Activated T-helper 17 cell treated with anti-CD3 and anti-CD28 coated beads, Interleukin-2, amount 50 U/mL, for 72 hours (primary cell): ENCODE data around the gene NALCN. TPM values are rescaled to one million over a fixed set of nuclear protein-coding genes. Genes with fewer than 3 reads are reported as not detected.

Source experiments
- ATAC-seq: fragments of 150-1000 bp; cut with Tn5 transposase; replicated peaks from 2 replicates; pipeline ENCODE4 v1.10.0; 2021; ENCODE audit warnings: mild to moderate bottlenecking, moderate library complexity
- H3K27ac Mint-ChIP-seq: one replicate; pipeline ENCODE4 v1.8.0; 2022; ENCODE audit warnings: mixed read lengths
- H3K27me3 Mint-ChIP-seq: one replicate; pipeline ENCODE4 v1.8.0; 2022; ENCODE audit warnings: mixed read lengths
- H3K36me3 Mint-ChIP-seq: one replicate; pipeline ENCODE4 v1.8.0; 2022; ENCODE audit warnings: low read depth, mild to moderate bottlenecking, mixed read lengths
- H3K4me1 Mint-ChIP-seq: one replicate; pipeline ENCODE4 v1.8.0; 2022; ENCODE audit warnings: mixed read lengths
- H3K4me3 Mint-ChIP-seq: one replicate; pipeline ENCODE4 v1.8.0; 2022; ENCODE audit warnings: mild to moderate bottlenecking, mixed read lengths
- H3K9me3 Mint-ChIP-seq: one replicate; pipeline ENCODE4 v1.8.0; 2022; ENCODE audit warnings: mixed read lengths
- total RNA-seq, 2 donors: library from RNA; stranded (reverse); gene quantifications; one replicate each; pipeline ENCODE4 v1.2.3, GENCODE V29; 2022

The NALCN gene
- total RNA-seq, 2 donors from 2014 or later = not detected

DNA sequence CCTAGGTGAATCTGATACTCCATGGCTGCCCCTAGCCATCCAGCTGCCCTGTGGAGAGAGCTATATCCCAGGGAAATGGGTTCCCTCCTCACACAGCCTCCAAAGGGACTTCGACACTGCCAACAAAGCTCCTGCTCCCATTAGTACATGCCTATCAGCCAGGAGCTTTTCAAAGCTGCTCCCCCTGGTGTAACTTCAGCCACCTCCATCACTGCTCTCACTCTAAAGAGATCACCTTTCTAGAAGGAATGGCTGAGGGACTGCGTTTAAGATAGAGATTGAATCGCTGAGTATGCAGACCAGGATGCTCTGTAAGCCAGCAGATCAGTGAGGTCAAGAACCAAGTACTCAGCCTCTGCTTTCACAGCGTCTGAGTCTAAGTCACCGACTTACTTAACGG, 213.7 kb downstream of the NALCN start:
- no peak for ATAC-seq
- Mint-ChIP-seq H3K27ac (no peak overlapping the region), H3K36me3 (no peaks in the 10 kb centered on the region), H3K9me3 (no peaks in the 10 kb centered on the region), H3K4me3 (no peak overlapping the region), H3K4me1 (no peaks in the 10 kb centered on the region), H3K27me3 (peaks cover 4% of the 10 kb centered on the region)

DNA sequence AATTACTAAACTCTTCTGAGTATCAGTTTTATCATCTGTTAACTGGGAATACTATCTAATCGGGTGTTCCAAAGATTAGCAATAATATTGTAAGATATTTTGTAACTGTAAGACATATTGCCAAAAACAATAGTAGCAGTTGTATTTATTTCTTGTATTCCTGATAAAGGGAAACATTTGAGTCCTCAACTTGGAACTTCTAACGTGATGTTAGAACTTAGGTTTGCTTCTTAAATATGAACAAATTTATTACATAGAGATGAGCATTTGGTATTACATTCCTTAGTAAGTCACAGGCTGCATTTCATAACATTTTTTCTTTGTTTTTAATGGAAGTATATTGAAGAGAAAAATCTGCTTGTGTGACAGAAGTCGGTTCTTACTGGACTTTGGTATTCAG, 225.3 kb downstream of the NALCN start:
- no peak for ATAC-seq

DNA sequence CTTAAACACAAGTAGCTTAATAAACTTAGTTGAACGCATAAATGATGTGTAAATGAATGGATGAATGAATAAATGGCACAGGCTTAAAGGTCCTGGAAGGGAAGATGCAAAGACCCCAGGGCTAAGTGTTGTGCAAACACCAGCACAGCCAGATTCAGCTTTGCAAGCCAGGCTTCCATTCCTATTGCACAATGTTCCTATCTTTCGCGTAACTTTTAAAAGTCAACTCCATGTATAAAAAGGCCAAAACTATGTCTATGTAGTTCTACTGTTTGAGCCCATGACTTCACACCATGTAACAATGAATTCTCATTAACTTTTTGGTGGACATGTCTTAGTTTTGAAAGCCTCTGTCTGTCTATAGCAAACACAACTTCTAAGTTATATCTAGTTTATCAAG, 226.0 kb downstream of the NALCN start:
- no peaks in the 10 kb centered on the region for H3K27me3 Mint-ChIP-seq
- no peaks in the 10 kb centered on the region for H3K9me3 Mint-ChIP-seq
- no peak for ATAC-seq
- H3K4me3 Mint-ChIP-seq = no peak overlapping the region
- H3K36me3 Mint-ChIP-seq = no peaks in the 10 kb centered on the region
- H3K27ac Mint-ChIP-seq = no peak overlapping the region
- H3K4me1 Mint-ChIP-seq = no peaks in the 10 kb centered on the region

More for the DNA sequence above, 225.3 kb downstream of the NALCN start:
- no peak overlapping the region for H3K4me3 Mint-ChIP-seq
- H3K27me3 Mint-ChIP-seq = no peaks in the 10 kb centered on the region
- H3K4me1 Mint-ChIP-seq = no peaks in the 10 kb centered on the region
- no peak overlapping the region for H3K27ac Mint-ChIP-seq
- no peaks in the 10 kb centered on the region for H3K36me3 Mint-ChIP-seq
- no peaks in the 10 kb centered on the region for H3K9me3 Mint-ChIP-seq

DNA sequence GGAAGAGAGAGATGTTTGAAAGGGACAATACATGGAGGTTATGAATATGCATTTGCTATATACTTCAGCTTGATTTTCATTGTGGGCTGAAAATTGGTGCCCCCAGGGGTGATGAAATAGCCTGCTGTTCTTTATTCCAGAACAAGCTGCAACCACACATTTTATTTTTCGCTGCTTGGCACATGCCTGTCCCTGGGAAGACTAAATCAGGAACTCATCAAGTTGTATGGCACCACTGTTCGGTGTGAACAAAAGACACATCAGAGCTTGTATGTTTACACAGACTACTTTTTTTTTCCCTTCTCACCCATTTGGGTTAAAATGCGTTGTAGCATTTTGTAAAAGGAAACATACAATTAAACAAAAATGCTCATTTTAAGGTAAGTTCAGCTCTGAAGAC, 230.7 kb downstream of the NALCN start:
- no peaks in the 10 kb centered on the region for H3K36me3 Mint-ChIP-seq
- no peak overlapping the region for H3K4me3 Mint-ChIP-seq
- H3K27me3 Mint-ChIP-seq = no peaks in the 10 kb centered on the region
- H3K9me3 Mint-ChIP-seq = no peaks in the 10 kb centered on the region
- no peak overlapping the region for H3K27ac Mint-ChIP-seq
- no peak for ATAC-seq
- H3K4me1 Mint-ChIP-seq = no peaks in the 10 kb centered on the region

DNA sequence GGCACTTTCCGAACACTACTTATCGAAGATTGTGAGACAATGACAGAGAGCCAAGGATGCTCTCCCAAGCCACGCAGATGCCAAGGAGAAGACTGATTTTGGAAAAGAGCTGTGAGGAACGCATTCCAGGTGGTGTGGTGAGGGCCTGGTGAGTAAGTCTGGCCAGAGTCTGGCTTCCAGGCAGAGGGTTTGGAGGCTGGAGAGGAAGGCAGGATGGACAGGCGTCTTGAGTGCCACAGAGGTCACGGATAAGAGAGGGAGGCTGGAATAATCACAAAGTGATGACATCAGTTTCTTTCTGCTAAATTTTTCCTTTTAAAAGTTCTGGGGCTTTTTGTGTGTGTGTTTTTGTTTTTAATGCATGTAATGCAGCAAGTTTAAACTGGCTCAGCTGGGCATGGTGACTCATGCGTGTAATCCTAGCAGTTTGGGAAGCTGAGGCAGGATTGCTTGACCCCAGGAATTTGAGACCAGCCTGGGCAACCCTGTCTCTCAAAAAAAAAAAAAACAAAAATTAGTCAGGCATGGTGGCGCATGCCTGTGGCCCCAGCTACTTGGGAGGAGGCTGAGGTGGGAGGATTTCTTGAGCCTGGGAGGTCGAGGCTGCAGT, 235.1 kb downstream of the NALCN start:
- H3K36me3 Mint-ChIP-seq = no peaks in the 10 kb centered on the region
- ATAC-seq = no peak
- no peaks in the 10 kb centered on the region for H3K9me3 Mint-ChIP-seq
- no peaks in the 10 kb centered on the region for H3K27me3 Mint-ChIP-seq
- H3K27ac Mint-ChIP-seq = no peak overlapping the region
- H3K4me3 Mint-ChIP-seq = no peak overlapping the region
- H3K4me1 Mint-ChIP-seq = no peaks in the 10 kb centered on the region

DNA sequence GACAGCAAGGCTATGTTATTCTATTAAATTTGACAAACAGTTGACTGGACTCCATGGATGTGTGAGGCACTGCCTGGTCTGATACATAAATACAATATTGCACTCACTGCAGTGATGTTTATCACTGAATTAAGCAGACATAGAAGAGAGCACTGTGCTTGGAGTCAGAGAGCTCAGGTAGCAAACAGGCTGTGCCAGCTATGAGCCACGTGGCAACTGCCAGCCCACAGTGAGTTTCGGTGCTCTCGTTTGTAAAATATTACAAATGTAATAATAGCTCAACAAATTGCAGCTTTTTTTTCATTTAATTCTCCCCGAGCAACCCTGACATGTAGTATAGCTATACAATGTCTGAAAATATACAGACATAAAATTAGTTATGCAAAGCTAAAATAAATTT, 237.3 kb downstream of the NALCN start:
- Mint-ChIP-seq H3K9me3 (no peaks in the 10 kb centered on the region), H3K36me3 (no peaks in the 10 kb centered on the region), H3K27ac (no peak overlapping the region), H3K4me1 (no peaks in the 10 kb centered on the region), H3K4me3 (no peak overlapping the region), H3K27me3 (no peaks in the 10 kb centered on the region)
- ATAC-seq = no peak

DNA sequence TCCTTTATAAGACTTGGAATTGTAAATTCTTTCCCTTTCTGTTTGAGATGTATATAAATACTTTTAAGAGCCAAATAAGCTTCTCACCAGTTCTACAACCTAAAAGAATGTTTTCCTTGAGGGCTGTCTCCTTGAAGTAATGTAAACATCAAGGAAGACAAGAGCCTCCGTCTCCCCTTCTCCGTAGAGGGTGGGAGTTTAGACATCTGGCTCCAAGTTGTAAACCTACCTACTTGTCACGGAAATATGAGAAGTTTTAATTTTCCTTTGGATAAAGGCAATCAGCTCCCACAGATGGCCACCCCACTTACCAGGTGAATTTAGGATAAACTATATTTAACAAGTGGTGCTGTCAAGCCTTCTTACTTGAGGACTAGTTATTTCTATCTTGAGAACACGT, 237.9 kb downstream of the NALCN start:
- H3K4me3 Mint-ChIP-seq = no peak overlapping the region
- no peak for ATAC-seq
- H3K4me1 Mint-ChIP-seq = no peaks in the 10 kb centered on the region
- no peaks in the 10 kb centered on the region for H3K27me3 Mint-ChIP-seq
- H3K9me3 Mint-ChIP-seq = no peaks in the 10 kb centered on the region
- no peaks in the 10 kb centered on the region for H3K36me3 Mint-ChIP-seq
- no peak overlapping the region for H3K27ac Mint-ChIP-seq

DNA sequence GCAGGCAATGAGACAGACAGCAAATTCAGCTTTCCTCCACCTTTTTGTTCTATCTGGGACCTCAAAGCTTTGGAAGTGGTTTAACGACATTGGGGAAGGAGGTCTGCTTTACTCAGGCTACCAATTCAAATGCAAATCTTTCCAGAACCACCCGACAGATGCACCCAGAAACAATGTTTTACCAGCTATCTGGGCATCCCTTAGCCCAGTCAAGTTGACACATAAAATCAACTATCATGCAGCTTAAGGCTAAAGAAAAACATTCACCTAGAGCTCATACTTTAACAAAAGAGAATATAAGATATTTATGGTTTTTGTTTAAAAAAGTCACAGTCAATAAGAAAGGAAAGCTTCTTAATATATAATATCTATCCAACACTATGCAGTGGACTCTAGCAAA, 246.0 kb downstream of the NALCN start:
- Mint-ChIP-seq H3K4me1 (no peaks in the 10 kb centered on the region), H3K27me3 (peaks cover 10% of the 10 kb centered on the region), H3K27ac (no peak overlapping the region), H3K36me3 (no peaks in the 10 kb centered on the region), H3K4me3 (no peak overlapping the region), H3K9me3 (no peaks in the 10 kb centered on the region)
- ATAC-seq = no peak

DNA sequence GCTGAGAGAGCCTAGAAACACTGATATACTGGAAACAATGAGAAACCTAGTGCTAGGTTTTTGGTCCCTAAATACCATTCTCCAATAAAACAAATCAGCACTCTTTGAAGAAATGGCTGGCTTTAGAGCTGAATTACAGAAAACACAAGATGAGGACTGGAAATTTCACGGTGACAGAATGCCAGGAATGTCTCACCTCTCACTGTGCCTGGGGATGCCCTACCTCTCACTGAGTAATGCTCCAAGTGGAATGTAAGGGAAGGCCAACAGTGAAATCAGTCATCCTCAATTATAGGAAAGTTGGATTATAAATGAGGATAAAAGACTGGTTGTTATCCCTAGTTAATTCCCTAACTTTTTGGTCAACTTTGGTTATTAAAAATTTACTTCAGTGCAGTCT, 259.0 kb downstream of the NALCN start:
- Mint-ChIP-seq H3K27ac (no peak overlapping the region), H3K9me3 (no peaks in the 10 kb centered on the region), H3K27me3 (peaks cover 29% of the 10 kb centered on the region), H3K4me3 (no peak overlapping the region), H3K36me3 (no peaks in the 10 kb centered on the region), H3K4me1 (no peaks in the 10 kb centered on the region)
- no peak for ATAC-seq

DNA sequence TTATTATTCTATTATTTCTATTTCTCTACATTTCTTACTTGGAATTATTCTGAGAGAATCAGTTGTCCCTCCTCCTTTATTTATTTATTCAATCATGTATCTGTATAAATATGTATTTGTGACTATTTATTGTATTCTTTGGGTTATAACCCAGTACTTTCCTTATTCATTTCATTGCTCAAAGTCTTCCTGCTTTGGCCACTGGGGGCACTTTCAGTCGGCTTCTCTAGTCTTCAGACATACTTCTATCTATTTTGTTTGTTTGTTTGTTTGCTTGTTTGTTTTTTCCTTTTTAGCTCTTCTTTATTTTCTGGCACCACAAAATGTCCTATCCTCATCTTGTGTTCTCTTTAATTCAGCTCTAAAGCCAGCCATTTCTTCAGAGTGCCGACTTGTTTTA, 260.4 kb downstream of the NALCN start:
- Mint-ChIP-seq H3K27ac (no peak overlapping the region), H3K36me3 (no peaks in the 10 kb centered on the region), H3K9me3 (no peaks in the 10 kb centered on the region), H3K27me3 (peaks cover 24% of the 10 kb centered on the region), H3K4me3 (no peak overlapping the region), H3K4me1 (no peaks in the 10 kb centered on the region)
- no peak for ATAC-seq

DNA sequence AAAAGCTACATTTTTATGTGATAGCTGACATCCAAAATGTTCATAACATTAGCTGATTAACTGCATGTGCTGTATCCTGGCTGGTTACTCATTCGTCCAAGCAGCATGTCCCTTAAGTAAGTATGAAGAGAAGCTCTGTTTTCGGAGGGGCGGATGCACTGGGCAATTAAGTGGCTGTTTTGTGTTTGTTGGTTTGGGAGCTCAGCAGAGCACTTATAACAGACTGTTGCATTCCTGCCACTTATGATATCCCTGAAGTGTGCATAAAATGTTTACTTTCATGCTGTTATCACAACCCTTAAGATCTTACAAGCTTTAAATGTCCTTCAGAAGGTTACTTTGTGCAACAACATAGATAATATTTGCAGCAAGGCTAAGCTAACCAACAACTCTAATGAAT, 264.1 kb downstream of the NALCN start:
- H3K4me3 Mint-ChIP-seq = no peak overlapping the region
- H3K36me3 Mint-ChIP-seq = no peaks in the 10 kb centered on the region
- H3K4me1 Mint-ChIP-seq = no peaks in the 10 kb centered on the region
- no peak for ATAC-seq
- H3K9me3 Mint-ChIP-seq = no peaks in the 10 kb centered on the region
- peaks cover 32% of the 10 kb centered on the region for H3K27me3 Mint-ChIP-seq
- H3K27ac Mint-ChIP-seq = no peak overlapping the region

DNA sequence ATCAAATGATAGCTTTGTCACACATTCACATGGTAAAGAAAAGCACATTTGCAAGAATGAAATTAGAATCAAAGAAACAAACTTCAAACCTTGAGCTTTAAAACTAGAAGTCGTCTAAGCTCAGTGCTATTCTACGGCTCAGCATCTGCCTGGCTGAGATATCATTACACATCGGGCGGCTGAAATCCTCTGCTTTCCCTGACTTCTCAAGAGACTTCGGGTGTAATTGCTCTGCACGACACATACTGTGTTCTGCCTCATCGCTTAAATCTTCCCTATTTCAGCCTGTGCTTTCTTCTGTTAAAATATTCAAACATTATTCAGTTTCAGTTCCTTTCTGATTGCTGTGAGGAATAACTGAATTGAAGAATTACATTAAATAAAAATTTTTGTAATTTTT, 265.3 kb downstream of the NALCN start:
- H3K4me3 Mint-ChIP-seq = no peak overlapping the region
- H3K36me3 Mint-ChIP-seq = no peaks in the 10 kb centered on the region
- ATAC-seq = no peak
- H3K27me3 Mint-ChIP-seq = peaks cover 29% of the 10 kb centered on the region
- no peak overlapping the region for H3K27ac Mint-ChIP-seq
- H3K4me1 Mint-ChIP-seq = no peaks in the 10 kb centered on the region
- H3K9me3 Mint-ChIP-seq = no peaks in the 10 kb centered on the region

DNA sequence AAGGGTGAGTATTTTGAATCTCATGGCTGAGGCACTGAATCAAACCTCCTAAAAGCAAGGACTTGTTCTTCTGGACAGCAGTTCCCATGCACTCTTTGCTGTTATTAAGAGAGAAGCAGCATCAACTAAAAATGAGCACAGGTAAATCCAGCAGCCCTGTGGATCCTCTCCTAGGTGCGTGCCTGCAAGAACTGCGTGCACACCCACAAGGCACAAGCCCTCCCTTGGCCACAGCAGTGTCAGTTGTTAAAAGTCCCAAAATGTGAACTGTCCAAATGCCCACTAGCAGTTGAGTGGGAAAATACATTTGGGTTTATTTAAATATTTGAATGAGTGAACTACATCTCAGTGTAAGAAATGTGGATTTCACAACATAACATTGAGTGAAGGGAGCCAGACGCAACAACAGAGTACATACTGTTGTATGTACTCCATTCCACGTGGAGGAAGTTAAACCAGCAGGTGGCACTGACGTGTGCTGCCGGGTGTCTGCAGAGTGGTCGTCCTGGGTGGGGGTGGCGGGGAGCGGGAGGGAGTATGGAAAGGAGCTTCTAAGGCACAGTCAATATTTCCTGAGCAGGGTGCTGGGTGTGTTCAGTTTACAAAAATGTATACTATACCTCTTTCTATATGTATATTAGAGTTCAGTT, 266.4 kb downstream of the NALCN start:
- Mint-ChIP-seq H3K27me3 (peaks cover 29% of the 10 kb centered on the region), H3K4me3 (no peak overlapping the region), H3K9me3 (no peaks in the 10 kb centered on the region), H3K27ac (no peak overlapping the region), H3K36me3 (no peaks in the 10 kb centered on the region), H3K4me1 (no peaks in the 10 kb centered on the region)
- no peak for ATAC-seq

DNA sequence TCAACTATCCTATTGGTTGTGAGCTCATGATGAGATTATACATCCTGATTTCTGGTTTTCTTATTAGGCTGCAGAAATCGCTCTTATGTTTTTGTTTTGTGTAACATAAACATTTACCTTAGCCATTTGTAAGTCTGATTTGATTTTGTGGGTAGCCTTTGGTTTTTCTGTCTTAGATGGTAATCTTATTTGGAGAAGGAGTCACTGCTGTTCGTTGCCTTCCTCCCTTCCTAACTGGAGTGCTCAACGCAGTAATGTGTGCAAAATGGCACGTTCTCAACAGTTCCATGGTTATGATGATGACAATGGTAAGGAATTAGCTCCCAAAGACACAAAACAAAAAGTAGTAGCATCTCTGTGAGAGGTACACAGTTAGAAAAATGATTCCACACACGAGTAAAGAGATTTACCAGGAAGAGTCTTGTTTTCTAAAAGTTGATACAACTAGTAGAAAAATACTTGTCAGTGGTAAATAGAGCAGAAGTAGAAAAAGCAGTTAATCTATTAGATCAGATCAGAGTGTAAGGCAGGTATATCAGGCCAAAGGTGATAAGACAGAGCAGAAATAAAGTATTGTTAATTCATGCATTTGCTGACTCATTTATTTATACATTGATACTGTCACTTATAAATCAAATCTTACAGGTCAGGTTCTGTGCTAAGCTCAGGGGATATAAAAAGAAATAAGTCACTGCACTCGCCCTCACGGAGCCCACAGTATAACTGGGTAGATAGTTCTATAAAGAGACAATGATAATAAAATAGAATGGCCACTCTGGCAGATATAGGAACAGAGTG, 270.0 kb downstream of the NALCN start:
- no peak overlapping the region for H3K4me3 Mint-ChIP-seq
- H3K4me1 Mint-ChIP-seq = no peaks in the 10 kb centered on the region
- no peaks in the 10 kb centered on the region for H3K36me3 Mint-ChIP-seq
- peaks cover 20% of the 10 kb centered on the region for H3K27me3 Mint-ChIP-seq
- no peak for ATAC-seq
- H3K9me3 Mint-ChIP-seq = no peaks in the 10 kb centered on the region
- H3K27ac Mint-ChIP-seq = no peak overlapping the region

DNA sequence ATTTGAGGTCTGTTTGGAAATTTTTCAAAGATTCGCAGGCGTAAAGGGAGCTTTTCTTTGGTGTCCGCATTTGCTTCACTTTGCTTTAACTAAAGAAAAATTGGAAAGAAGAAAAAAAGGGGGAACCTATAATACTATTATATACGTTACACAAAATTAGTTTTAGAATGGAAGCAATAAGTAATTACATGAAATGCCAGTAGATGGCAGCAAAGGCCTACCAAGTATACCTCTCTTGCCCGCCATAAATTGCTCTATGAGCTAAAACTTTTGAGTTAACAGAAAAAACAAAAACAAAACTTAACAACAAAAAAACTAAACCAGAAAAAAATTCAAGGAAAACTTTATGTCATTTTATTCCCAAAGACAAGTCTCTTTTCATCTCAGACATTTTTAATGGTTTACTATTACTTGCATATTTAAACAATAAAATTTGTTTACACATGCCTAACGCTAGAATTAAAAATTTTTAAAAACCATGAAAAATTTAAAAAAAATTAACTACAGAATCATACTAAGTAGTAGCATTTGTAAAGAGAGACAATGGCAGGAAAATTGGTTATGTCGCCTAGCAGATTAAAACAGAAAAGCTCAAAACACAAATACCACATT, 271.4 kb downstream of the NALCN start:
- Mint-ChIP-seq H3K27me3 (peaks cover 21% of the 10 kb centered on the region), H3K4me3 (no peak overlapping the region), H3K9me3 (no peaks in the 10 kb centered on the region), H3K27ac (no peak overlapping the region), H3K4me1 (no peaks in the 10 kb centered on the region), H3K36me3 (no peaks in the 10 kb centered on the region)
- ATAC-seq = no peak
